NCI-H748 treated with DMSO at 0.1 percent for 48 hours (cell line): Measurements from ENCODE around the gene ACMSD.

ENCODE experiments used
- DNase-seq: peaks from one replicate; lab custom pipeline; 2025; lab: John Stamatoyannopoulos, UW

ACMSD gene

DNA sequence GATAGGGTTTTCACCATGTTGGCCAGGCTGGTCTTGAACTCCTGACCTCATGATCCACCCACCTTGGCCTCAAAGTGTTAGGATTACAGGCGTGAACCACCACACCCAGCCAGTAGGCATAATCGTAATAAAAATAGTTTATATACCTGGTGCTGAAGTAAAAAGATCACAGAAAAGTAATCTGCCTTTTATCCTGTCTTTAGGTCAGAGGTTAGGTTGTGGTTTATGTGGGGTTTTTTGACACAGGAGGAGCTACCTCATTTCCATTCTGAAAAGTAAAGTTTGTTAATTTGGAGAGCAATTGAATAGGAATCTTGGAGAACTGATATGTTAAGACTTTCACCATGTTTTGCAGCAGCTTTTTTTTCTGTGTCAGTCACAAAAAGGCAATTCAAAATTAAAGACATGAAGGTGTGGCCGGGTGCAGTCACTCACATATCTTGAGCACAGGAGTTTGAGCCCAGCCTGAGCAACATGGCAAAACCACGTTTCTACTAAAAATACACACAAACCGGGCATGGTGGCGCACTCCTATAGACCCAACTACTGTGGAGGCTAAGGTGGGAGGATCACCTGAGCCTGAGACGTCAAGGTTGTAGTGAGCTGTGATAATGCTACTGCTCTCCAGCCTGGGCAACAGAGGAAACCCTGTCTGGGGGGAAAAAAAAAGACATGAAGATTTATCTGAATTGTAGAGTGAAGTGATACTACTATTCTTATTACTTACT is 111.7 kb downstream of the ACMSD start:
- DNase-seq, result no peak

GRCh38 chr2:134950886-134951285 is 112.5 kb downstream of the ACMSD start:
- DNase-seq, result no peak
